Measurements from ENCODE around the gene GMDS. TPM values are rescaled to one million over a fixed set of nuclear protein-coding genes. Genes with fewer than 3 reads are reported as not detected.
"Not testable (repeated sequence)": the region's sequence is repeated elsewhere in the genome, so short reads cannot be mapped to it uniquely, and the experiment has no call there.

The GMDS gene
- total and polyA plus RNA-seq, 9 donors = 6.6 to 20.6 (median 11.0) TPM

DNA sequence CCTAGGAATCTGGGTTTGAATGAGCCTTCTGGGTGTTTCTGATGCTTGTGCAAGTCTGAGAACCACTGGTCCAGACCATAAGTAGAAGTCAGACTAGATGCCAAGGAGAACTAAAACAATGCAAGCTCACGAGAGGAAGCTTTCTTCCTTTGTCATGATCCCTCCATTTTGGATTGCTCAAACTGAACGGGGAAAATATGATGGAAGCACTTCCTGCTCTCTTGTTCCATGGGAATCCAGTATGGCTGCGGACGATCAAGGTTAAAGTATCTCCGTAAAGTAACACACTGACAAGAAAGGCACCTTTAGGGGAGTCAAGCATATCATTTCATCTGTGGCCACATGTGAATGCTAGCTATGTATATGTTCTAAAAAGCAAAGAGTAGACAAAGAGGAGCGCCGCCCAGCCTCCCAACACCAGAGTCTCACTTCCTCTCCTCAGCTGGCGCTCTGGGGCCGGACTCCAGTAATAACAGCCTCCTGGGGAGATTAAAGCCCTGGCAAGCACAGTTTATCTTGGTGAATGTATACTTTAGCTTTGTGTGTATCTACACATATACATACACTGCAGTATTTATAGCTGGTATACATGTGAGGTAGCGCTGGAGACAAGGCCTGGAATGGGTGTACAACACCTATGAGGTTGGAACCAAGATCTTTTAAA is 547.6 kb downstream of the GMDS start:
- no peak for TF ChIP-seq CTCF (IDR thresholded peaks at IDR 0.05)
- no peak for TF ChIP-seq EP300 (IDR thresholded peaks at IDR 0.05)
- no peak for TF ChIP-seq POLR2A (IDR thresholded peaks at IDR 0.05)
- 94 to 97% (median 95%) methylated on average over 10 of the region's 10 CpGs for WGBS, 3 donors
- Histone ChIP-seq H3K27ac (no peak overlapping the region), H3K9me3 (no peaks in the 10 kb centered on the region), H3K27me3 (no peaks in the 10 kb centered on the region), H3K36me3 (no peaks in the 10 kb centered on the region), H3K4me3 (no peak overlapping the region), H3K4me1 (ENCODE audit: insufficient read depth) (no peaks in the 10 kb centered on the region)
- no peak for DNase-seq
- intact Hi-C loops (cut with DNase I) = no loop called here

GRCh38 chr6:1696463-1696850 is 548.9 kb downstream of the GMDS start:
- Histone ChIP-seq H3K36me3 (no peaks in the 10 kb centered on the region), H3K4me3 (no peak overlapping the region), H3K4me1 (ENCODE audit: insufficient read depth) (no peaks in the 10 kb centered on the region), H3K9me3 (no peaks in the 10 kb centered on the region), H3K27ac (no peak overlapping the region), H3K27me3 (no peaks in the 10 kb centered on the region)
- TF ChIP-seq POLR2A (IDR thresholded peaks at IDR 0.05) (no peak), CTCF (IDR thresholded peaks at IDR 0.05) (no peak), EP300 (IDR thresholded peaks at IDR 0.05) (no peak)
- intact Hi-C loops (cut with DNase I) = no loop called here
- 73 to 83% (median 74%) methylated on average over 6 of the region's 6 CpGs for WGBS, 3 donors
- DNase-seq = no peak

DNA sequence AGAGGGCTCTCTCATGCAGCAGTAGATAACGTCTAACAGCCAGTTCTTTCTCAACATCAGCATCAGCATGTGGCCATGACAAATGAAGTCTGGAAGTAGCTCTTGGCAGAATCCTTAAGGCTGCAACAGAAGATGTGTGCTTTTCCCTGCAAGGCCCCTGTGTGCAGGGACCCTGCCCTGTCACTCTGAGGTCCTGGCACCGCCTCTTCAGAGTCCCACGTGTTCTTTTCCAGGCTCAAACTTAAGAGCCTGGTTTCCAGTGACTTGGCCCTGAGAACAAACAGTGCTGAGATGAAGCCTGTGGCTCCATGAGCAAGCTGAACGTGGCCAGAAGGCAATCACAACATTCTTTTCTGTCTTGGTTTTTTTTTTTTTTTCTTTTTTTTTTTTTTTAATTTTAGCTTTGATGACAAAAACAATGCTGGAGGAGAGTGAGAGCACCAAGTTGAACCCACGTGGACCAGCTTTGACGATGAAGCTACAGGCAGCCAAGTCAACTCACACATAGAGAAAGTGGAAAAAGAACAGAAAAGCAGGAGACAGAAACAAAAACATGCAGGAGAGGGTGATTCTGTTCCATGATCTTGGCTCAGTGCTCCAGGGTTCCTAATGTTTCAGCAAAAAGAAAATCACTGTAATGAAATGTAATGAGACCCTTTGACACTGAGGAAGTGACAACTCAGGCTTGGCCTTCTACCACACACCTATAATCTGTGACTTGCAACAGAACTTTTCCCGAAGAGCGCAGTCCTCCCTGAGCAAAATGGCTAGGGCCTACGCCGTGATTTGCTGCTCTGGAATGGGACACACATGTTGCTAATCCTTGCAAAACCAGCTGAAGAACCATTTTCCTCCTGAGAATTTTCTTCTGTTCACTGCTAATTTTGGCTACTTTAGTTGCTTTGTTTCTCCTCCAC is 549.6 kb downstream of the GMDS start:
- H3K4me3 ChIP-seq = no peak overlapping the region
- H3K27ac ChIP-seq = no peak overlapping the region
- no peak for DNase-seq
- H3K9me3 ChIP-seq = no peaks in the 10 kb centered on the region
- no peak for TF ChIP-seq CTCF (IDR thresholded peaks at IDR 0.05)
- TF ChIP-seq POLR2A (IDR thresholded peaks at IDR 0.05) = no peak
- no peak for TF ChIP-seq EP300 (IDR thresholded peaks at IDR 0.05)
- intact Hi-C loops (cut with DNase I) = no loop called here
- WGBS, 3 donors = 73 to 79% (median 75%) methylated on average over 10 of the region's 10 CpGs
- H3K36me3 ChIP-seq = no peaks in the 10 kb centered on the region
- H3K27me3 ChIP-seq = no peaks in the 10 kb centered on the region
- H3K4me1 ChIP-seq (ENCODE audit: insufficient read depth) = no peaks in the 10 kb centered on the region

DNA sequence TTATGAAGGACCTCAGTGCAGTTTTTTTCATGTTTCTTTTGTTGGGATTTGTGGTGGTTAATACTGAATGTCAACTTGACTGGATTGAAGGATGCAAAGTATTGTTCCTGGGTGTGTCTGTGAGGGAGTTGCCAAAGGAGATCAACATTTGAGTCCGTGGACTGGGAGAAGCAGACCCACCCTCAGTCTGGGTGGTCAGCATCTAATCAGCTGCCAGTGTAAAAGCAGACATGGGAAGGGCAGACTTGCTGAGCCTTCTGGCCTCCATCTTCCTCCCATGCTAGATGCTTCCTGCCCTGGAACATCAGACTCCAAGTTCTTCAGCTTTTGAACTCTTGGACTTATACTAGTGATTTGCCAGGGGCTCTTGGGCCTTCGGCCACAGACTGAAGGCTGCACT is 553.6 kb downstream of the GMDS start:
- intact Hi-C loops (cut with DNase I); H3K36me3 ChIP-seq; DNase-seq; H3K27me3 ChIP-seq; H3K9me3 ChIP-seq; H3K4me3 ChIP-seq; H3K27ac ChIP-seq; H3K4me1 ChIP-seq (ENCODE audit: insufficient read depth): not testable (repeated sequence)
- WGBS, 3 donors = 86 to 91% (median 88%) methylated on average over 2 of the region's 2 CpGs

DNA sequence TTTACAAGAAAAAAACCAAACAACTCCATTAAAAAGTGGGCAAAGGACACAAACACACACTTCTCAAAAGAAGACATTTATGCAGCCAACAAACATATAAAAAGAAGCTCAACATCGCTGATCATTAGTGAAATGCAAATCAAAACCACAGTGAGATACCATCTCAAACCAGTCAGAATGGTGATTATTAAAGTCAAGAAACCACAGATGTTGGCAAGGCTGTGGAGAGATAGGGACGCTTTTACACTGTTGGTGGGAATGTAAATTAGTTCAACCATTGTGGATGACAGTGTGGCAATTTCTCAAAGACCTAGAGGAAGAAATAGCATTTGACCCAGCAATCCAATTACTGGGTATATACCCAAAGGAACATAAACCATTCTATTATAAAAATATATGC is 554.7 kb downstream of the GMDS start:
- H3K36me3 ChIP-seq; H3K27ac ChIP-seq; H3K9me3 ChIP-seq; intact Hi-C loops (cut with DNase I); H3K27me3 ChIP-seq; DNase-seq; H3K4me1 ChIP-seq (ENCODE audit: insufficient read depth); H3K4me3 ChIP-seq: not testable (repeated sequence)
- WGBS, 3 donors = 95 to 96% (median 95%) methylated on average over 2 of the region's 2 CpGs

All from ovary (tissue), 9 donors.